Mesendoderm (in vitro differentiated cells): Measurements from ENCODE around the gene HADH.

Source experiments
- DNase-seq: peaks from one replicate; pipeline ENCODE4 v3.0.0; 2013
- H2AK5ac ChIP-seq: 2 replicates; pipeline ENCODE4 v1.6.1; 2013; ENCODE audit warnings: low read length, inconsistent platforms
- H2BK120ac ChIP-seq: 2 replicates; pipeline ENCODE4 v1.6.1; 2013; ENCODE audit warnings: low read depth, mild to moderate bottlenecking, low read length, moderate library complexity, mixed read lengths
- H2BK15ac ChIP-seq: replicated peaks from 2 replicates; pipeline ENCODE4 v1.6.1; 2013; ENCODE audit warnings: low read depth, mild to moderate bottlenecking, moderate library complexity
- H2BK5ac ChIP-seq: 2 replicates; pipeline ENCODE4 v1.6.1; 2013; ENCODE audit warnings: low read length, inconsistent platforms
- H3K18ac ChIP-seq: 2 replicates; pipeline ENCODE4 v1.6.1; 2013; ENCODE audit warnings: mild to moderate bottlenecking, low read length, mixed read lengths
- H3K23ac ChIP-seq: one replicate; pipeline ENCODE4 v1.6.1; 2013; ENCODE audit warnings: low read length
- H3K27ac ChIP-seq: 2 replicates; pipeline ENCODE4 v1.5.1; 2013; ENCODE audit warnings: low read depth, mild to moderate bottlenecking, inconsistent platforms, low read length, moderate library complexity
- H3K27me3 ChIP-seq: 2 replicates; pipeline ENCODE4 v1.6.1; 2013; ENCODE audit warnings: low read length, control low read depth, mild to moderate bottlenecking, inconsistent platforms; ENCODE audit not compliant: insufficient read depth, poor library complexity
- H3K36me3 ChIP-seq: 2 replicates; pipeline ENCODE4 v1.6.1; 2013; ENCODE audit warnings: low read length, inconsistent platforms; ENCODE audit not compliant: control insufficient read depth, insufficient read depth
- H3K4ac ChIP-seq: one replicate; pipeline ENCODE4 v1.6.1; 2013; ENCODE audit warnings: low read depth, mild to moderate bottlenecking, low read length, moderate library complexity
- H3K4me1 ChIP-seq: 2 replicates; pipeline ENCODE4 v1.6.1; 2013; ENCODE audit warnings: low read depth, low read length, inconsistent platforms; ENCODE audit not compliant: control insufficient read depth
- H3K4me2 ChIP-seq: 2 replicates; pipeline ENCODE4 v1.6.1; 2013; ENCODE audit warnings: low read length
- H3K4me3 ChIP-seq: 2 replicates; pipeline ENCODE4 v1.5.1; 2013; ENCODE audit warnings: mild to moderate bottlenecking, low read length
- H3K56ac ChIP-seq: one replicate; pipeline ENCODE4 v1.6.1; 2013; ENCODE audit warnings: low read length
- H3K79me1 ChIP-seq: 2 replicates; pipeline ENCODE4 v1.6.1; 2013; ENCODE audit warnings: low read length, inconsistent platforms
- H3K79me2 ChIP-seq: 2 replicates; pipeline ENCODE4 v1.6.1; 2013; ENCODE audit warnings: mild to moderate bottlenecking, low read length; ENCODE audit not compliant: control insufficient read depth, insufficient read depth
- H3K9ac ChIP-seq: 2 replicates; pipeline ENCODE4 v1.6.1; 2013; ENCODE audit warnings: low read length, inconsistent platforms
- H4K5ac ChIP-seq: one replicate; pipeline ENCODE4 v1.6.1; 2013; ENCODE audit warnings: low read length
- H4K8ac ChIP-seq: one replicate; pipeline ENCODE4 v1.6.1; 2013; ENCODE audit warnings: low read depth, mild to moderate bottlenecking, control low read depth, low read length, moderate library complexity
- WGBS: extraction: QIAGEN DNeasy Blood & Tissue Kit; methylation state at CpG from one replicate; pipeline ENCODE4 v1.1.7; 2013; ENCODE audit warnings: low lambda C conversion rate, missing lambda C conversion rate; ENCODE audit not compliant: insufficient coverage; ENCODE audit errors: extremely low coverage; 5-methylcytosine and 5-hydroxymethylcytosine counted together

HADH gene

GRCh38 chr4:108078024-108078733 is 88.5 kb downstream of the HADH start:
- Histone ChIP-seq H3K4ac (no peak overlapping the region), H4K8ac (no peak overlapping the region), H3K56ac (no peak overlapping the region), H2BK120ac (no peak overlapping the region), H4K5ac (no peak overlapping the region), H2AK5ac (no peak overlapping the region), H2BK5ac (no peak overlapping the region), H3K79me2 (no peaks in the 10 kb centered on the region), H3K27ac (no peak overlapping the region), H3K4me3 (no peak overlapping the region), H3K27me3 (no peaks in the 10 kb centered on the region), H3K4me1 (no peaks in the 10 kb centered on the region), H3K18ac (no peak overlapping the region), H3K23ac (no peak overlapping the region), H3K9ac (no peak overlapping the region), H2BK15ac (no peak overlapping the region), H3K79me1 (no peaks in the 10 kb centered on the region), H3K36me3 (peaks cover 3% of the 10 kb centered on the region), H3K4me2 (no peak overlapping the region)
- DNase-seq, result no peak
- WGBS, result no CpG with 5 or more reads among the region's 5 CpGs

- no peak overlapping the region for H3K23ac ChIP-seq
- H3K4me1 ChIP-seq, result no peaks in the 10 kb centered on the region
- H3K27ac ChIP-seq, result no peak overlapping the region
- no peak overlapping the region for H3K4me2 ChIP-seq
- H3K18ac ChIP-seq, result no peak overlapping the region
- no peaks in the 10 kb centered on the region for H3K27me3 ChIP-seq
- no peak overlapping the region for H3K56ac ChIP-seq
- H3K9ac ChIP-seq, result no peak overlapping the region
- no peak overlapping the region for H3K4ac ChIP-seq
- H3K79me1 ChIP-seq, result no peaks in the 10 kb centered on the region
- no peak overlapping the region for H2BK15ac ChIP-seq
- H4K5ac ChIP-seq, result no peak overlapping the region
- no peak overlapping the region for H2BK120ac ChIP-seq
- peaks cover 3% of the 10 kb centered on the region for H3K36me3 ChIP-seq
- no CpG with 5 or more reads among the region's 10 CpGs for WGBS
- no peak overlapping the region for H2AK5ac ChIP-seq
- no peak for DNase-seq
- H3K4me3 ChIP-seq, result no peak overlapping the region
- H2BK5ac ChIP-seq, result no peak overlapping the region
- H4K8ac ChIP-seq, result no peak overlapping the region
- H3K79me2 ChIP-seq, result no peaks in the 10 kb centered on the region
These were observed 91.1 kb downstream of the HADH start for GRCh38 chr4:108080747-108081146.

- Histone ChIP-seq H4K8ac (no peak overlapping the region), H3K27me3 (no peaks in the 10 kb centered on the region), H2AK5ac (no peak overlapping the region), H2BK5ac (no peak overlapping the region), H3K27ac (no peak overlapping the region), H2BK120ac (no peak overlapping the region), H3K79me2 (no peaks in the 10 kb centered on the region), H3K56ac (no peak overlapping the region), H2BK15ac (no peak overlapping the region), H3K9ac (no peak overlapping the region), H3K36me3 (peaks cover 3% of the 10 kb centered on the region), H3K4ac (no peak overlapping the region), H3K23ac (no peak overlapping the region), H3K18ac (no peak overlapping the region), H3K4me2 (no peak overlapping the region), H3K79me1 (no peaks in the 10 kb centered on the region), H3K4me1 (no peaks in the 10 kb centered on the region), H3K4me3 (no peak overlapping the region), H4K5ac (no peak overlapping the region)
- no peak for DNase-seq
- WGBS, result no CpG with 5 or more reads among the region's 16 CpGs
These were observed 91.6 kb downstream of the HADH start for GRCh38 chr4:108081256-108081655.
